Body of pancreas (tissue), 4 donors: ENCODE data around the gene NAB2. TPM values are rescaled to one million over a fixed set of nuclear protein-coding genes. Genes with fewer than 3 reads are reported as not detected.

Experiments
- ATAC-seq: fragments of 150-250 bp; one replicate; pipeline ENCODE4 v1.9.1; 2016
- DNase-seq, 4 donors: peaks; one replicate each; pipeline ENCODE4 v3.0.0-alpha.2; 2019
- H3K27ac ChIP-seq, 4 donors: fragments of 200-600 bp; sonication (generic); 1 replicate in 3 of 4; 2 replicates in 1 of 4; pipeline versions ENCODE4 v1.5.1 to v1.6.1; 2016 to 2019; ENCODE audit warnings: mild to moderate bottlenecking in 1 of 4, mixed read lengths in 1 of 4, moderate library complexity in 1 of 4
- H3K27me3 ChIP-seq, 2 donors: fragments of 200-600 bp; sonication (generic); one replicate each; pipeline ENCODE4 v1.6.0; 2016; ENCODE audit warnings: mild to moderate bottlenecking in 1 of 2
- H3K36me3 ChIP-seq, 2 donors: fragments of 200-600 bp; sonication (generic); replicated peaks in 1 of 2; 2 replicates each; pipeline ENCODE4 v1.5.1; 2016; ENCODE audit warnings: low read depth in 2 of 2; ENCODE audit not compliant: insufficient read depth in 1 of 2
- H3K4me1 ChIP-seq: fragments of 200-600 bp; sonication (generic); one replicate; pipeline ENCODE4 v1.6.0; 2016
- H3K4me3 ChIP-seq, 2 donors: fragments of 200-600 bp; sonication (generic); 1 replicate in 1 of 2; 2 replicates in 1 of 2; pipeline ENCODE4 v1.5.1; 2016 to 2019
- H3K9me3 ChIP-seq, 3 donors: fragments of 200-600 bp; sonication (generic); 1 replicate in 2 of 3; 2 replicates in 1 of 3; pipeline ENCODE4 v1.5.1; 2016
- POLR2A ChIP-seq, 3 donors: fragments of 450-650 bp; IDR thresholded peaks; one replicate each; pipeline ENCODE4 v1.6.1; 2016; ENCODE audit warnings: antibody characterized with exemption in 3 of 3, mild to moderate bottlenecking in 2 of 3
- WGBS, 2 donors: methylation state at CpG; one replicate each; pipeline ENCODE4 v1.1.5; 2017; 5-methylcytosine and 5-hydroxymethylcytosine counted together
- intact Hi-C: fragments of 100-400 bp; cut with DNase I; formaldehyde crosslinking; loops from one replicate; pipeline ENCODE4 v1.15.1; 2023
- total RNA-seq, 2 donors: library from RNA; depleted of rRNA; stranded (reverse); fragments of >200 nt; gene quantifications; one replicate each; pipeline ENCODE4 v1.1.0, GENCODE V29; 2016
- TF ChIP-seq, protein P1 (sequence below), 7 experiments: fragments of 450-650 bp in 4 of 7; fragments of 200-600 bp in 3 of 7; sonication (generic) in 3 of 7; IDR thresholded peaks; one replicate each; pipeline ENCODE4 v1.5.1; 2016 to 2019; ENCODE audit warnings: antibody characterized with exemption in 7 of 7

NAB2 gene
- total RNA-seq, 2 donors from 2014 or later, result 4.0 to 7.3 TPM

- DNase-seq (no peak), ATAC-seq (no peak)
- Histone ChIP-seq H3K27me3 (no peaks in the 10 kb centered on the region), H3K4me3 (no peak overlapping the region), H3K9me3 (no peaks in the 10 kb centered on the region), H3K27ac (no peak overlapping the region), H3K36me3 (peaks cover 0 to 4% of the 10 kb centered on the region in 2 donors), H3K4me1 (no peaks in the 10 kb centered on the region)
- TF ChIP-seq, protein P1, sequence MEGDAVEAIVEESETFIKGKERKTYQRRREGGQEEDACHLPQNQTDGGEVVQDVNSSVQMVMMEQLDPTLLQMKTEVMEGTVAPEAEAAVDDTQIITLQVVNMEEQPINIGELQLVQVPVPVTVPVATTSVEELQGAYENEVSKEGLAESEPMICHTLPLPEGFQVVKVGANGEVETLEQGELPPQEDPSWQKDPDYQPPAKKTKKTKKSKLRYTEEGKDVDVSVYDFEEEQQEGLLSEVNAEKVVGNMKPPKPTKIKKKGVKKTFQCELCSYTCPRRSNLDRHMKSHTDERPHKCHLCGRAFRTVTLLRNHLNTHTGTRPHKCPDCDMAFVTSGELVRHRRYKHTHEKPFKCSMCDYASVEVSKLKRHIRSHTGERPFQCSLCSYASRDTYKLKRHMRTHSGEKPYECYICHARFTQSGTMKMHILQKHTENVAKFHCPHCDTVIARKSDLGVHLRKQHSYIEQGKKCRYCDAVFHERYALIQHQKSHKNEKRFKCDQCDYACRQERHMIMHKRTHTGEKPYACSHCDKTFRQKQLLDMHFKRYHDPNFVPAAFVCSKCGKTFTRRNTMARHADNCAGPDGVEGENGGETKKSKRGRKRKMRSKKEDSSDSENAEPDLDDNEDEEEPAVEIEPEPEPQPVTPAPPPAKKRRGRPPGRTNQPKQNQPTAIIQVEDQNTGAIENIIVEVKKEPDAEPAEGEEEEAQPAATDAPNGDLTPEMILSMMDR (IDR thresholded peaks at IDR 0.05), result no peak
- TF ChIP-seq POLR2A (IDR thresholded peaks at IDR 0.05), result no peak
- intact Hi-C loops, result no loop called here
- WGBS, 2 donors, result 79 to 87% methylated on average over 9 of the region's 9 CpGs
Measured at GRCh38 chr12:57142121-57142520, 53.2 kb downstream of the NAB2 start.

DNA sequence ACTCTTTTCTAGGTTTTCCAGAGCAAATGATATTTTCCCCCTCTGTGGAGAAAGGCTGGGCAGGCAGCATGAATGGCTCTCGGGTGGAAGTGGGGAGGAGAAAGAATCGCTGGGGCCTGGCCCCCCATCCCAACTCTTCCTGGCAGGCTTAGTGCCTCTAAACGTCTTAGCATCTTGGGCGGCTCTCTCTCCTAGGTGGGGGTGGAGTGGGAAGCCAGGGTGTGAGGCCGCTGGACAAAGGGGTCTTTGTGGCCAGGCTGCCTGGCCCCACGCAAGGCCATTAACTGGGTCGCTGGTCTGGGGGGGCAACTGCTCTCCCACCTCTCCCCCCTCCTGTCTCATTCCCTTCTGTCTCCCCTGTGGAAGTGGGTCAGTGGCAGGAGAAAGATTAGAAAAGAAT, 53.8 kb downstream of the NAB2 start:
- peaks cover 0 to 4% of the 10 kb centered on the region in 2 donors for H3K36me3 ChIP-seq
- no peaks in the 10 kb centered on the region for H3K4me1 ChIP-seq
- H3K4me3 ChIP-seq, result no peak overlapping the region
- no peak for TF ChIP-seq POLR2A (IDR thresholded peaks at IDR 0.05)
- TF ChIP-seq, protein P1 (IDR thresholded peaks at IDR 0.05), result no peak
- no peak for DNase-seq
- 28 to 52% methylated on average over 3 to 7 of the region's 7 CpGs for WGBS, 2 donors
- no peaks in the 10 kb centered on the region for H3K9me3 ChIP-seq
- H3K27ac ChIP-seq, result no peak overlapping the region
- no peak for ATAC-seq
- intact Hi-C loops, result no loop called here
- no peaks in the 10 kb centered on the region for H3K27me3 ChIP-seq

DNA sequence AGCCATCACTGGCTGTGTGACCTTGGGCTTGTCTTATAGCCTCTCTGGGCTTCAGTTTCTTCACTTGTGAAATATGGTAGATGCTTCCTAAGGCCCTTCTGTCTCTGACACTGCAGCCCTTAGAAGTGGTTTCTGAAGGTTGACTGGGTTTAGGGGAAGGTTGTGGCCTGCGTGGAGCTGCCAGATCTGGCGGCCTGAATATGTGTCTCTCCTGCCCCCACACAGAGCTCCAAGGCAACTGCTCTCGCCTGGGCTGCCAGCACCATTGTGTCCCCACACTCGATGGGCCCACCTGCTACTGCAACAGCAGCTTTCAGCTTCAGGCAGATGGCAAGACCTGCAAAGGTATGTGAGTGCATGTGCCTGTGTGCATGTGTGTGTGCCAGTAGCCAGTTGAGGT, 54.5 kb downstream of the NAB2 start:
- Histone ChIP-seq H3K4me1 (no peaks in the 10 kb centered on the region), H3K36me3 (peaks cover 0 to 4% of the 10 kb centered on the region in 2 donors), H3K27me3 (no peaks in the 10 kb centered on the region), H3K9me3 (no peaks in the 10 kb centered on the region), H3K27ac (no peak overlapping the region), H3K4me3 (no peak overlapping the region)
- 66% methylated on average over 4 of the region's 4 CpGs; no CpG with 5 or more reads in 1 of the 2 donors for WGBS, 2 donors
- DNase-seq (no peak), ATAC-seq (no peak)
- intact Hi-C loops, result no loop called here
- TF ChIP-seq, protein P1 (IDR thresholded peaks at IDR 0.05), result no peak
- TF ChIP-seq POLR2A (IDR thresholded peaks at IDR 0.05), result no peak

Other genes with a start within 250 kb of the NAB2 start
- not detected for gene SDR9C7, start 154.7 kb upstream of the NAB2 start, total RNA-seq
- gene RDH16, start 131.5 kb upstream of the NAB2 start, total RNA-seq, result 1 to 10 TPM in 1 of 2 donors, under 1 TPM in 1; 0.99 to 1.3 TPM
- 1 to 10 TPM; 3.6 to 5.2 TPM for gene ZBTB39, start 82.6 kb upstream of the NAB2 start, total RNA-seq
- not detected for gene TAC3, start 72.6 kb upstream of the NAB2 start, total RNA-seq
- gene MYO1A, start 39.0 kb upstream of the NAB2 start, total RNA-seq, result 1 to 10 TPM in 1 of 2 donors, not detected in 1; 1.8 TPM
- gene NEMP1, start 10.3 kb upstream of the NAB2 start, total RNA-seq, result 1 to 10 TPM; 2.3 to 5.2 TPM
- 10 to 100 TPM; 52.7 to 82.4 TPM for gene STAT6, start 22.2 kb downstream of the NAB2 start, total RNA-seq
- gene LRP1, start 39.4 kb downstream of the NAB2 start, total RNA-seq, result 100 to 1,000 TPM in 1 of 2 donors, 10 to 100 TPM in 1; 61.2 to 162 TPM
- gene LRP1-AS, start 58.5 kb downstream of the NAB2 start, total RNA-seq, result not detected
- 1 to 10 TPM; 2.9 to 4.6 TPM for gene NXPH4, start 127.7 kb downstream of the NAB2 start, total RNA-seq
- gene SHMT2, start 140.6 kb downstream of the NAB2 start, total RNA-seq, result 10 to 100 TPM; 47.7 to 77.5 TPM
- 1 to 10 TPM in 1 of 2 donors, under 1 TPM in 1; 0.78 to 2.0 TPM for gene STAC3, start 162.1 kb downstream of the NAB2 start, total RNA-seq